Stomach (tissue), 4 donors: ENCODE results near the gene HEPHL1.

Source experiments
- EP300 ChIP-seq: sonication (generic); formaldehyde crosslinking; IDR thresholded peaks from one replicate; pipeline ENCODE4 v1.6.1; 2017; ENCODE audit warnings: antibody characterized with exemption
- POLR2A ChIP-seq, 4 donors: fragments of 450-650 bp; IDR thresholded peaks; one replicate each; pipeline ENCODE4 v1.6.1; 2016; ENCODE audit warnings: antibody characterized with exemption in 4 of 4, control low read depth in 2 of 4, mild to moderate bottlenecking in 1 of 4, moderate library complexity in 1 of 4
- TF ChIP-seq, protein P1 (sequence below), 7 experiments: fragments of 450-650 bp in 4 of 7; fragments of 200-600 bp in 3 of 7; sonication (generic) in 3 of 7; IDR thresholded peaks; one replicate each; pipeline ENCODE4 v1.5.1; 2016 to 2019; ENCODE audit warnings: antibody characterized with exemption in 7 of 7, control low read depth in 2 of 7, mild to moderate bottlenecking in 1 of 7

DNA sequence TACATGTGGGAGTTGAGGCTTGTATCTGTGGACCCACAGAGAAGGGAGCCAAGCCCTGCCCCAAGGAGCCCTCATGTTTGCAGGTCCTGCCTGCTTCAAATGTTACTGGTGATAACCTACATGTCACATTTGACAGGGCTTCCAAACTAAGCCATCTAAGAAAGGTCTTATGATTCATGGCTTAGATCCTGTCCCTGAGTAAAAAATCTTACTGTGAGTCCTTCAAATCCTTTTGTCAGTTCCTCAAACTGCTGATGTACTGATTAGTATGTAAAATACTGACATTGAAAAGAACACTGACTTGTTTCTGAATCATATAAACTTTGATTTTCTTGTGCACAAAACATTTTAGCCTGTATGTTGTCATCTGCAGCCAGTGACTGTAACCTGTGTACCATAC is 106.5 kb downstream of the HEPHL1 start:
- TF ChIP-seq POLR2A (IDR thresholded peaks at IDR 0.05), result no peak
- TF ChIP-seq EP300, result no peak
- TF ChIP-seq, protein P1, sequence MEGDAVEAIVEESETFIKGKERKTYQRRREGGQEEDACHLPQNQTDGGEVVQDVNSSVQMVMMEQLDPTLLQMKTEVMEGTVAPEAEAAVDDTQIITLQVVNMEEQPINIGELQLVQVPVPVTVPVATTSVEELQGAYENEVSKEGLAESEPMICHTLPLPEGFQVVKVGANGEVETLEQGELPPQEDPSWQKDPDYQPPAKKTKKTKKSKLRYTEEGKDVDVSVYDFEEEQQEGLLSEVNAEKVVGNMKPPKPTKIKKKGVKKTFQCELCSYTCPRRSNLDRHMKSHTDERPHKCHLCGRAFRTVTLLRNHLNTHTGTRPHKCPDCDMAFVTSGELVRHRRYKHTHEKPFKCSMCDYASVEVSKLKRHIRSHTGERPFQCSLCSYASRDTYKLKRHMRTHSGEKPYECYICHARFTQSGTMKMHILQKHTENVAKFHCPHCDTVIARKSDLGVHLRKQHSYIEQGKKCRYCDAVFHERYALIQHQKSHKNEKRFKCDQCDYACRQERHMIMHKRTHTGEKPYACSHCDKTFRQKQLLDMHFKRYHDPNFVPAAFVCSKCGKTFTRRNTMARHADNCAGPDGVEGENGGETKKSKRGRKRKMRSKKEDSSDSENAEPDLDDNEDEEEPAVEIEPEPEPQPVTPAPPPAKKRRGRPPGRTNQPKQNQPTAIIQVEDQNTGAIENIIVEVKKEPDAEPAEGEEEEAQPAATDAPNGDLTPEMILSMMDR (IDR thresholded peaks at IDR 0.05), result no peak
